Activated naive CD4-positive, alpha-beta T cell treated with anti-CD3 and anti-CD28 coated beads, Interleukin-2, amount 10 ng/mL, durations not matched to agents 7 days and 5 days (primary cell): ENCODE results near the gene PTGES.

Experiments
- CTCF ChIA-PET: fragments of 350-600 bp; sonication (Branson Sonifier 250); formaldehyde crosslinking; loops from one replicate; lab custom pipeline; 2021; ENCODE audit warnings: antibody characterized with exemption; lab: Charles Lee
- DNase-seq: peaks from one replicate; pipeline ENCODE4 v3.0.0-alpha.2; 2020
- H3K27ac Mint-ChIP-seq: one replicate; pipeline ENCODE4 v1.8.0; 2021; ENCODE audit warnings: mild to moderate bottlenecking, moderate library complexity, mixed read lengths
- H3K27me3 Mint-ChIP-seq: one replicate; pipeline ENCODE4 v1.8.0; 2021; ENCODE audit warnings: mild to moderate bottlenecking, mixed read lengths
- H3K36me3 Mint-ChIP-seq: one replicate; pipeline ENCODE4 v1.8.0; 2021; ENCODE audit warnings: mixed read lengths
- H3K4me1 Mint-ChIP-seq: one replicate; pipeline ENCODE4 v1.8.0; 2021; ENCODE audit warnings: mixed read lengths
- H3K4me3 Mint-ChIP-seq: one replicate; pipeline ENCODE4 v1.8.0; 2021; ENCODE audit warnings: mild to moderate bottlenecking, moderate library complexity, mixed read lengths
- H3K9me3 Mint-ChIP-seq: one replicate; pipeline ENCODE4 v1.8.0; 2021; ENCODE audit warnings: mixed read lengths

Gene PTGES

DNA sequence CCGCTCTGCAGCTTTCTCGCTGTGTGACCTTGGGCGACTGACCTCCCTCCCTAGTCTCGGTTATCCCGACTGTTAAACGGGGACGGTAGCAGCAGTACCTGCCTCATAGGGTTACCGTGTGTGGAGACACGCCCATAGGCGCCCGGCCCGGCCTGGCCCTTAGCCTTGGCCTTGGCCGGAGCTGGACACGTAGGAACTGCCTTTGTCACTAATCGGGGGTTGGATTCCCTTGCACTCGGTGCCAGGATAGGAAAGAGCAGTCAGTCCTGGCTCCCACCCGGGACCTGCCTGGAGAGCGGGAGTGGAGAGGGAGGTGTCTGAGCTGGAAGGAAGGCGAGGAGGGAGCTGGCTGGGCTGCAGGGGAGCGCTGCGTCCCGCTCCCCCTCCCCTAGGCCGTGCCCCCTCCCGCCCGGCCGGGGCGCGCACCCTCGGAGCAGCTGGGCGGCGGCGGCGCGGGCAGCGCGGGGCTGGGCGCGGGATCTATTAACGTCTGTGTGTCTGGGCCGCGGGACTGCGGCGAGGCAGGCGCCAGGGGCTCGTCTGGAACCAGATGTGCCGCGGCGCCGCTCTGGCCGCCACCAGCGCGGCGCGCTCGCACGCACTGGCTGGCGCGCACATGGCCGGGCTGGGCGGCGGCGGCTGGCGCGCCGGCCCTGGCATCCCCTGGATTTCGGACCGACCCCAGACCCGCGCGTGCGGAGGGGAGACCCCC is 55.7 kb downstream of the PTGES start:
- Mint-ChIP-seq H3K9me3 (no peaks in the 10 kb centered on the region), H3K36me3 (peaks cover 1% of the 10 kb centered on the region), H3K4me1 (peaks cover 3% of the 10 kb centered on the region), H3K4me3 (no peak overlapping the region), H3K27ac (no peak overlapping the region), H3K27me3 (peaks cover 87% of the 10 kb centered on the region)
- CTCF ChIA-PET = interaction anchor here (1.2 to 1.4 kb wide), 2 partner anchors 30 to 41 kb away, joined by 3 to 7 read pairs; no protein-coding TSS in a partner anchor
- DNase-seq = no peak

DNA sequence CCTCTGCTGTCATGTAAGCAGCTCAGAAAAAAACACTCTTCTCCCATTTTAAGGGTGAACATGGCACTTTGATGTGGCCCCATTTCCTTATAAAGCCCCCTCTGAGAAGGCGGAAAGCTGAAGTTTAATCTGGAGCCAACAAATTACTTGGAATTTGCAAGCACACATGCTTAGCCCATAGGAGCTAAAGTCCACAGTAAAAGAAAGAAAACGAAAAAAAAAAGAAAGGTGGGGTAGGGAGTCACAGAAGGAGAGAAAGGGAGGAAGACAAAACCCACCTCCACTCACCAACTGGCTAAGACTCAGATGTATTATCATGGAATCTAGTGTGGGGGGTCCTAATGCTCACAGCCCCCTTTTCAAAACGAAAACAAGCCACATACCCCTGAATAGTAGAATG is 57.0 kb downstream of the PTGES start:
- H3K4me3 Mint-ChIP-seq = no peak overlapping the region
- DNase-seq = no peak
- H3K27ac Mint-ChIP-seq = no peak overlapping the region
- CTCF ChIA-PET = no interaction called here
- no peaks in the 10 kb centered on the region for H3K9me3 Mint-ChIP-seq
- H3K27me3 Mint-ChIP-seq = peaks cover 77% of the 10 kb centered on the region
- H3K4me1 Mint-ChIP-seq = peaks cover 3% of the 10 kb centered on the region
- H3K36me3 Mint-ChIP-seq = peaks cover 1% of the 10 kb centered on the region

DNA sequence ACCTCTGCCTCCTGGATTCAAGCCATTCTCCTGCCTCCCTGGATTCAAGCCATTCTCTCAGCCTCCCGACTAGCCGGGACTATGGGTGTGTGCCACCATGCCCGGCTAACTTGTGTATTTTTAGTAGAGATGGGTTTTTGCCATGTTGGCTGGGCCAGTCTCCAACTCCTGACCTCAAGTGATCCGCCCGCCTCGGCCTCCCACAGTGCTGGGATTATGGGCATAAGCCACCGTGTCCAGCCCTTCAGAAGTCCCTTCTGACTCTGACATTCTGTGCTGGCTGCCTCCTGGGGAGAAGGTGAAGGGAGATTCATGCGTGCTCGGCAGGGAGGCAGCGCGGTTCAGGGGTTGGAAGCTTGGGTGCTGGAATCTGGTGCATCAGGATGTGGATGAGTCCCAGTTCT is 58.6 kb downstream of the PTGES start:
- no peaks in the 10 kb centered on the region for H3K9me3 Mint-ChIP-seq
- peaks cover 1% of the 10 kb centered on the region for H3K36me3 Mint-ChIP-seq
- no peak for DNase-seq
- H3K4me3 Mint-ChIP-seq = no peak overlapping the region
- H3K27me3 Mint-ChIP-seq = peaks cover 65% of the 10 kb centered on the region
- CTCF ChIA-PET = no interaction called here
- H3K27ac Mint-ChIP-seq = no peak overlapping the region
- peaks cover 3% of the 10 kb centered on the region for H3K4me1 Mint-ChIP-seq

DNA sequence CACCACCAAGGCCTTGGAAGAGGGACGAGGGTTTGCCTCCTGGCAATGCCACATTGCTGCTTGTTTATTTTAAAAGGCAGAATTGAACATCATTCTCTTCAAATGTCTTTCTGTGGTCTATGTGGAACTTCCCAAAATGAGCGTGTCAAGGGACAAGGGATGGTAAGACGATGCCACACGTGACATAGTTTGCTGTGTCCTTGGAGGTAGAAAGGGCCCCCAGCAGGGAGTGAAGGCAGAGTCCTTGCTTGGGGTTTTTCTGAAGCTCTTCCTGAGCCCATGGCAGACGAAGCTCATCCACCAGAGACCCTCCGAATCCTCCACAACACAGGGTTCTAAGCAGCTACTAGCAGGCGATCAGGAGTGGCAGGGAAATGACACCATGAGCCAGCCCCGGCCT is 59.1 kb downstream of the PTGES start:
- Mint-ChIP-seq H3K27ac (no peak overlapping the region), H3K4me1 (peaks cover 3% of the 10 kb centered on the region), H3K27me3 (peaks cover 65% of the 10 kb centered on the region), H3K36me3 (peaks cover 1% of the 10 kb centered on the region), H3K4me3 (no peak overlapping the region), H3K9me3 (no peaks in the 10 kb centered on the region)
- DNase-seq = no peak
- CTCF ChIA-PET = no interaction called here

DNA sequence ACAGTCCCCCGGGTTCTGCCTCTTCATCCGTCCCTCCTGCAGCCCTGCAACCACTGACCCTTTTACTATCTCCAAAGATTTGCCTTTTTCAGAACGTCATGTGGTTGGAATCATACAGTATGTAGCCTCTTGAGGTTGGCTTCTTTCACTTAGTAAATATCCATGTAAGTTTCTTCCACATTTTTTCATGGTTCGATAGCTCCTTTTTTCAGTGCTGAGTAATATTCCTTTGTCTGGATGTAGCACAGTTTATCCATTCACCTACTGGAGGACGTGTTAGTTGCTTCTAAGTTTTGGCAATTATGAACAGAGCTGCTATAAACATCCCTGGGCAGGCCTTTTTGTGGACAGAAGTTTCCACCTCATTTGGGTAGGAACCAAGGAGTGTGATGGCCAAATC is 60.3 kb downstream of the PTGES start:
- Mint-ChIP-seq H3K4me3 (no peak overlapping the region), H3K4me1 (peaks cover 3% of the 10 kb centered on the region), H3K9me3 (no peaks in the 10 kb centered on the region), H3K27me3 (peaks cover 59% of the 10 kb centered on the region), H3K27ac (no peak overlapping the region), H3K36me3 (peaks cover 1% of the 10 kb centered on the region)
- CTCF ChIA-PET = no interaction called here
- no peak for DNase-seq
